Measurements from ENCODE around the gene FAM222B.

DNA sequence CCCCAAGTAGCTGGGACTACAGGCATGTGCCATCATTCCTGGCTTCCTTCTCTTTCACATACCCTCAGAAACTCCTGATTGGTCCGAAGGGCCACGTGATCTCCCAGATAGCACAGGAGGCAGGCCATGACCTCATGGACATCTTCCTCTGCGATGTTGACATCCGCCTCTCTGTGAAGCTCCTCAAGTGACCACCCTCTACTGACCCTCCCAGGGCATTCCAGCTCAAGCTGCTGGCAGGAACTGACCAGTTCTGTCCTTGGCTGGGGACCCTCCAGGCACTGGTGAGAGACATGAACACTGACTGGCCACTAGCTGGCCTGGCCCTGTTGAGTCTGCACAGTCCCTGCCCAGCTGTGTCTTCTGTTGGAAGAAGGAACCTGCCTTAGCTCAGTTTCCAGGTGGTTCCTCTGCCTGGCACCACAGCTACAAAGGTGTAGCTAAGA is 17.8 kb upstream of the FAM222B start:
- TF ChIP-seq, protein P1, sequence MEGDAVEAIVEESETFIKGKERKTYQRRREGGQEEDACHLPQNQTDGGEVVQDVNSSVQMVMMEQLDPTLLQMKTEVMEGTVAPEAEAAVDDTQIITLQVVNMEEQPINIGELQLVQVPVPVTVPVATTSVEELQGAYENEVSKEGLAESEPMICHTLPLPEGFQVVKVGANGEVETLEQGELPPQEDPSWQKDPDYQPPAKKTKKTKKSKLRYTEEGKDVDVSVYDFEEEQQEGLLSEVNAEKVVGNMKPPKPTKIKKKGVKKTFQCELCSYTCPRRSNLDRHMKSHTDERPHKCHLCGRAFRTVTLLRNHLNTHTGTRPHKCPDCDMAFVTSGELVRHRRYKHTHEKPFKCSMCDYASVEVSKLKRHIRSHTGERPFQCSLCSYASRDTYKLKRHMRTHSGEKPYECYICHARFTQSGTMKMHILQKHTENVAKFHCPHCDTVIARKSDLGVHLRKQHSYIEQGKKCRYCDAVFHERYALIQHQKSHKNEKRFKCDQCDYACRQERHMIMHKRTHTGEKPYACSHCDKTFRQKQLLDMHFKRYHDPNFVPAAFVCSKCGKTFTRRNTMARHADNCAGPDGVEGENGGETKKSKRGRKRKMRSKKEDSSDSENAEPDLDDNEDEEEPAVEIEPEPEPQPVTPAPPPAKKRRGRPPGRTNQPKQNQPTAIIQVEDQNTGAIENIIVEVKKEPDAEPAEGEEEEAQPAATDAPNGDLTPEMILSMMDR (IDR thresholded peaks at IDR 0.05; ENCODE audit: low read depth, low read length, poor library complexity, severe bottlenecking) = no peak
- no peak for TF ChIP-seq EZH2phosphoT487 (IDR thresholded peaks at IDR 0.05; ENCODE audit: borderline replicate concordance, low read length)

All from DOHH2 (cell line).